NCI-H1417 treated with DMSO at 0.1 percent for 48 hours (cell line): ENCODE data around the gene CMA1.

ENCODE experiments used
- DNase-seq: peaks from one replicate; lab custom pipeline; 2025; lab: John Stamatoyannopoulos, UW

CMA1 gene

DNA sequence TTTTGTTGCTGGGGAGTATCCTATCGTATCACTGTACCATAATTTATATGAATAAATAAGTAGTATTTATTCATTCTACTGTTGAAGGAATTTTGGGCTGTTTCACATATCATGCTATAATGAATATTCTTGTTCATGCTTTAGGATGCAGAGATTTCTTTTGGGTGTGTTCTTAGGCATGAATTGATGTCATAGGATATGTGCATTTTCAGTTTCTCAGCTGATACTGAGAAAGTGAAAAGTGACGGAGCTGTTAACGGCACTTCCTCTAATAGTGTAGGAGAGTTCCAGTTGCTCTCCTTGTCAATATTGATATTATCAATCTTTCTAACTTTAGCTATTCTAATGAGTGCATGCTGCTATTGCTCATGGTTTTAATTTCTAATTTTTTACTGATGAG lies 42.3 kb downstream of the CMA1 start:
- DNase-seq = no peak

DNA sequence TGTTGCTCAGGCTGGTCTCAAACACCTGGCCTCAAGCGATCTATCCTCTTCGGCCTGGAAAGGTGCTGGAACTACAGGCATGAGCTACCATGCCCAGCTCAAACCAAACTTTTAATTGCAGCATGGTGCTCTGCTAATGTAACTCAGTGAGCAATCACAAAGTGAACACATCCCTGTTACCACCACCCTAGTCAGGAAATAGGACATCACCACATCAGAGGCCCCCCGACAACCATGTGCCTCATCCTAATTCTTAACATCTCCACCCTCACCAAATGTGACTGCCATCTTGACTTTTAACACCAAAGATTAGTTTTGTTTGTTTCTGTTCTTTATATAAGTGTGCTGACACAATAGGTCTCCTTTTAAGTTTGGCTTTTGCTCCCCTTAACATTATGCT lies 42.7 kb downstream of the CMA1 start:
- DNase-seq = no peak

DNA sequence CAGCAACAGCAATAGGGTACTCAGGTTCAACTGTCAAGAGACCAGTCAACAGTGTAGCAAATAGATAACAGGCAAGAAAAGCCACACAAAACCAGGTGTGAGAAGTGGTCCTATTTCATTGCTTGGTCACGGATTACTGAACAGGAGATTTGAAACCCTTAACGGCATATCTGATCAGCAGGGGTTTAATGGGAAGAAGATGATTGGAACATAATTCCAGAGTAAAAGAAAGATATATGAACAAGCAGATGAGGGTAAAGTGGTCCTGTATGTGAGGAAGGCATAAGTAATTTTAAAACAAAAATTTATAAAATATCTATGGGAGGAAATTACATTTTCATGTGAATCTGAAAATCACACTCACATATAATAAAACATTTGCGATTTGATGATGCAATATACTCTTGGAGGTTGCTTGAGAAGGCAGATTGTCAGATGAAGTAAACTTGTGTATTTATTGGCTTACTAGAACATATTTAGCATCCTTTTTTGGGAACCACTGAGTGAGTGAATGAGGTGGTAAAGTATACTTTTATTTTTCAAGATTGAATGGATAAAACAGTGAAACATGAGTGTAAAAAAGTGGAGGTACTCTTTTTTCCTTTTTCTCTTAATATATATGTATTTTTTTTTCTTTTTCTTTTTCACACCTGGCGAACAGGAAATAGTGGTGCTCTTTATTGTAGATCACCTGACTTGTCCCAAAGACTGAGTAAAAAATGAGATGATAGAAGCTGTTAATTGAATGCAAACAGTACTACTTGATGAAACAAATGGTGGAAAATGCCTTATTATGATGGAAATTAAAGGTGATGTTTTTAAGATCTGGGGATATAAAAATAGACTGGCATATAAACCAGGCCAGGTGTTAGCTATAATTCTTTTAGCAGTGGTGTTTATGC lies 43.9 kb downstream of the CMA1 start:
- no peak for DNase-seq

DNA sequence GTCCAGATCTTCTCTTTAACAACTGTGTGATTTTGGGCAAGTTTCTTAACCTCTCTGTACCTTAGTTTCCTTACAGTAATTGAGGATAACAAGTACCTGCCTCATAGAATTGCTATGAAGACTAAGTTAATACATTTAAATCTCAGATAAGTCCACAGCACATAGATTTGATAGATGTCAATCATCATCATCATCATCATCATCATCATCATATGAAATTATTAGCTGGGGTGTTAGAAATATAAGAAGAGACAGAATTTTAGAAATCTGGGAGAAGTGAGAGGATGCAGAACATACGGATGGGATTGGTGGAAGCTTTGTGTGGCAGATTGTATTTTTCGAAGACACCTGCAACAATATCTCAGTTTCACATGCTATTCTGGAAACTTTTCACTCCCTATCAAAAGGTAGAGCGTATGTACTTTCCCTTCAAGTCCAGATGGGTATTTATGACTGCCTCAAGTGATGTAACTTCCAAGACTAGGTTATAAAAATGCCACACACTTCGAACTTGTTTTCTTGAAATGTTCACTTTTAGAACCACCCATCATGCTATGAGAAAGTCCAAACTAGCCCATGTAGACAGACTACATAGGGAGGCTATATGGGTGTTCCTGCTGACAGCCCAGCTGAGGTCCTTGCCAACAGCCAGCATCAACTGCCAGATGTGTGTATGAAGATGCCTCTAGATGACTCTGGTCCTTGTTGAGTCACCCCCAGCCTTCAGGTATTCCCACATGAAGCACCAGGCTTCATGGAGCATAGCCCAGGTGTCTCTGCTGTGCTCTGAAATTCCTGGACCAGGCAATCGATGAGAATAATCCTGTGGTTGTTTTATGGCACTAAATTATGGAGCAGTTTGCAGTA lies 44.8 kb downstream of the CMA1 start:
- DNase-seq = no peak

DNA sequence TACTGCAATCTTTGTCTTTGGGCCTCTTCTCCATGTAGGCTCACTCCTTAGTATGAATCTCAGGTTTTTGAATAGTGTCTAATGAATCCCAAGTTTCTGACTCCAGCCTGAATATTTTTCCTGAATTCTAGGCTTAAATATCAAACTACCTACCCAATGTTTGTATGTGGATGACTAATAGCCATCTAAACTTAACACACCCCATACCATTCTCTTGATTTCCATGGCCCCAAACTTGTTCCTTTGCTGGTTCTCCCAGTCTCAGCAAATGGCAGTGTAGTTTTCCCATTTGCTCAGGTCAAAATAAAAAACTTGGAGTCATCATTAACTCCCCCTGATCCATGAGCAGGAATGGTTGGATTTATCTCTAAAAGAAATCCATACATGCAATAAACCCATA lies 46.7 kb downstream of the CMA1 start:
- DNase-seq = no peak

DNA sequence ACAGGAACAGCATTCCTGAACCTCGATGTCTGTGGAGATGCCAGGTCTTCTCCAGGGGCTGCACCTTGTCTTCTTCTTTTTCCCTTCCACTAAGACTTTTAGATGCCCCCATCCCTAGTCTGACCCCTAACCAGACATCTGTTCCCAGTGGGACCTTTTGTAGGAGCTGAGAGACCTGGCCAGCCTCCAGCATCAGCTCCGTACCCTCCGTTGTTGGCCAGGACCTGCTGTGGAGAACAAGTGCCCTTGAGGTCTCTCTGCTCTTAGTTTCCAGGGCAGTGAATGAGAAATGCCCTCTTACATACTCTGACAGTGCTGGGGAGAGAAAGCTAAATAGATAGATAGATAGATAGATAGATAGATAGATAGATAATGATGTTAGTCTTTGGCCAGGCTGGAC lies 48.7 kb downstream of the CMA1 start:
- DNase-seq = no peak

DNA sequence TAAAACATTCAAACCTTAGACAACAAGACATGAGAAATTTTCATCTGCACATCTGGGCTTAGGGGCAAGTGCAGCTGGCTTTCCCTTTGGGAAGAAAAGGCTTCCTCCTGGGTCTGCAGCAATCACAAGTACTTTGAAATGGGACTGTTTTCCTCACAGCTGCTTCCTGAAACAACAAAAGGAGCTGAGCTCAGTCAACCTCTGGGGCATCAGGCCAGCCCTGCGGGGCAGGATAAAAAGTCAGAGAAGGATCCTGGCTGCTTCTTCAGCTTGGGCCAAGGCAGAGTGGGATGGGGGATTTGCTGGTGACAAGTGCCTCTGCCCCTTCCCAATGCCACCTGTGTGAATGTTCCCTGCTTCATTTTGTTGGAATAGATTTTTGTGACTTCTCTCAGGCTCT lies 49.3 kb downstream of the CMA1 start:
- DNase-seq = no peak

DNA sequence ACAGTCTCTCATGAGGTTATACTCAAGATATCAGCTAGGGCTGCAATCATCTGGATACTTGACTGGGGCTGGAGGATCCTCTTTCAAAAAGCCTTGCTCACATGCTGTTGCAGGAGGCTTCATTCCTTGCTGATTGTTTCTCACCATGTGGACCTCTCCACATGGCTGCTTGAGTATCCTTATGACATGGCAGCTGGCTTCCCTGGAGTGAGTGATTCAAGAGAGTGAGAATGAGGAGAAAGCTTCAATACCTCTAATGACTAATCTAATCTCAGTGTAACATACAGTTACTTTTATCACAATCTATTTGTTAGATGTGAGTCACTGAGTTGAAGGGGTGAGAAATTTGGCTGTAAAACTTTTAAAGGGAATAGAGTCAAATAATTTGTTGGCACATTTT lies 51.1 kb downstream of the CMA1 start:
- no peak for DNase-seq
